ENCODE data around the gene MYRF.

MYRF gene

DNA sequence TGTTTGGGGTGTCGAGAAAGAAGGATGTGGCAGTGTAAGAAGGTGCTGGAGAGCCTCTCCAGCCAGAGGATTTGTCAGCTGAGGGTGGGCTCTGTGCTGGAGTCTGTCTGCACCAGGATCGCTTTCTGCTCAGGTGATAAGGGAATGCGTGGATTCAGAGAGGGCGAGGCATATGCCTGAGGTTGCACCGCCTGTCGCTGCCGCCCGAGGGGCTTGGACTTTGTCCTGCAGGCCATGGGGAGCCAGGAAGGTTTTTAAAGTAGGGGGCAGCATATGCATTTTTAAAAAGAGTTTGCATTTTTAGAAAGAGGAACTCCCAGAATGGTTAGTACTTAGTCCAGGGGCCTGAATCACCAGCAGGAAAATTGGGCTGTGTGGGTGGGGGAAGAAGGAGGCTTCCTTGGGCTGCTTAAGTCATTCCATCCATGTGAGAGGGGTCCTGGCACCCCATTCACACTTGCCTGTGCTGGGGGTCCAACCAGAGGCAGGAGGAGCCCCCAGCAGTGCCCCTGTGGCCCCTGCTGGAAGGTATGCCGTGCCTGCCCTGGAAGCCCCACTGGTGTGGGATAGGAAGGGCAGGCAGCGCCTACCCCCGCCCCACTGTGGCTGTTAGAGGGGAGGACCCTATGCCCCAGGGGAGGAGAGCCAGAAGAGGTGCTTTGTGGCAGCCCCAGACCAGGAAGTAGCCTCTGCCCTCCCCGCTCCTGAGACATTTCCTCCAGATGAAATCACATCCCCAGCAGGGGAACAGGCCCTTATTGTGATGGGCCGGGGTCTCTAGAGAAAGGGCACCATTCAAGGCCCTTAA, 35.8 kb upstream of the MYRF start:
- H3K79me2 ChIP-seq (ENCODE audit: insufficient read depth, low read length): no peaks in the 10 kb centered on the region
- H3K9ac ChIP-seq (ENCODE audit: low read depth, low read length): no peak overlapping the region
- H3K4me1 ChIP-seq (ENCODE audit: insufficient read depth, low read length): no peaks in the 10 kb centered on the region
- no peak overlapping the region for H3K4me2 ChIP-seq (ENCODE audit: insufficient read depth, low read length)
- no peak overlapping the region for H3K27ac ChIP-seq (ENCODE audit: low read length)
- H2AFZ ChIP-seq (ENCODE audit: low read depth, low read length): no peak overlapping the region
- no peaks in the 10 kb centered on the region for H3K27me3 ChIP-seq (ENCODE audit: insufficient read depth, low read length, poor library complexity)
- H3K4me3 ChIP-seq (ENCODE audit: low read depth in 1 of 2, low read length in 2 of 2): no peak overlapping the region
- no peak for TF ChIP-seq CTCF (IDR thresholded peaks at IDR 0.05; ENCODE audit: borderline replicate concordance, extremely low read depth, low read length, poor library complexity, severe bottlenecking)
- no peak for TF ChIP-seq EZH2 (IDR thresholded peaks at IDR 0.05; ENCODE audit: borderline replicate concordance, low read depth, low read length, severe bottlenecking)
- peaks cover 9% of the 10 kb centered on the region; the same call in 1 of the 2 replicates for H4K20me1 ChIP-seq (ENCODE audit: insufficient read depth, low read length)
- ATAC-seq (ENCODE audit: insufficient read depth, low read depth): no peak
- no peaks in the 10 kb centered on the region for H3K9me3 ChIP-seq (ENCODE audit: insufficient read depth, low read length, severe bottlenecking)
- H3K36me3 ChIP-seq (ENCODE audit: insufficient read depth, low read length): no peaks in the 10 kb centered on the region
- no peak for DNase-seq

- TF ChIP-seq EZH2 (IDR thresholded peaks at IDR 0.05; ENCODE audit: borderline replicate concordance, low read depth, low read length, severe bottlenecking) (no peak), CTCF (IDR thresholded peaks at IDR 0.05; ENCODE audit: borderline replicate concordance, extremely low read depth, low read length, poor library complexity, severe bottlenecking) (no peak)
These were observed 35.0 kb upstream of the MYRF start for GRCh38 chr11:61717286-61718033.

GRCh38 chr11:61718046-61718531, 34.3 kb upstream of the MYRF start:
- no peak overlapping the region for H2AFZ ChIP-seq (ENCODE audit: low read depth, low read length)
- H3K27ac ChIP-seq (ENCODE audit: low read length): no peak overlapping the region
- no peaks in the 10 kb centered on the region for H3K4me1 ChIP-seq (ENCODE audit: insufficient read depth, low read length)
- TF ChIP-seq EZH2 (IDR thresholded peaks at IDR 0.05; ENCODE audit: borderline replicate concordance, low read depth, low read length, severe bottlenecking): no peak
- no peak for TF ChIP-seq CTCF (IDR thresholded peaks at IDR 0.05; ENCODE audit: borderline replicate concordance, extremely low read depth, low read length, poor library complexity, severe bottlenecking)
- H3K4me3 ChIP-seq (ENCODE audit: low read depth in 1 of 2, low read length in 2 of 2): no peak overlapping the region
- H3K79me2 ChIP-seq (ENCODE audit: insufficient read depth, low read length): no peaks in the 10 kb centered on the region
- DNase-seq: no peak
- no peak overlapping the region for H3K9ac ChIP-seq (ENCODE audit: low read depth, low read length)
- H3K27me3 ChIP-seq (ENCODE audit: insufficient read depth, low read length, poor library complexity): no peaks in the 10 kb centered on the region
- ATAC-seq (ENCODE audit: insufficient read depth, low read depth): 0 out of 3 replicates have a peak, but pooled peaks have one; percentile 29
- H3K9me3 ChIP-seq (ENCODE audit: insufficient read depth, low read length, severe bottlenecking): no peaks in the 10 kb centered on the region
- H3K36me3 ChIP-seq (ENCODE audit: insufficient read depth, low read length): no peaks in the 10 kb centered on the region
- peaks cover 9% of the 10 kb centered on the region; the same call in 1 of the 2 replicates for H4K20me1 ChIP-seq (ENCODE audit: insufficient read depth, low read length)
- no peak overlapping the region for H3K4me2 ChIP-seq (ENCODE audit: insufficient read depth, low read length)

More at GRCh38 chr11:61717286-61718033, 35.0 kb upstream of the MYRF start:
- H3K4me3 ChIP-seq (ENCODE audit: low read depth in 1 of 2, low read length in 2 of 2): no peak overlapping the region
- ATAC-seq (ENCODE audit: insufficient read depth, low read depth) (no peak), DNase-seq (no peak)
- no peaks in the 10 kb centered on the region for H3K9me3 ChIP-seq (ENCODE audit: insufficient read depth, low read length, severe bottlenecking)
- no peaks in the 10 kb centered on the region for H3K27me3 ChIP-seq (ENCODE audit: insufficient read depth, low read length, poor library complexity)
- H3K4me1 ChIP-seq (ENCODE audit: insufficient read depth, low read length): no peaks in the 10 kb centered on the region
- H4K20me1 ChIP-seq (ENCODE audit: insufficient read depth, low read length): peaks cover 9% of the 10 kb centered on the region; the same call in 1 of the 2 replicates
- no peak overlapping the region for H3K9ac ChIP-seq (ENCODE audit: low read depth, low read length)
- H3K79me2 ChIP-seq (ENCODE audit: insufficient read depth, low read length): no peaks in the 10 kb centered on the region
- H3K4me2 ChIP-seq (ENCODE audit: insufficient read depth, low read length): no peak overlapping the region
- H3K27ac ChIP-seq (ENCODE audit: low read length): no peak overlapping the region
- H2AFZ ChIP-seq (ENCODE audit: low read depth, low read length): no peak overlapping the region
- H3K36me3 ChIP-seq (ENCODE audit: insufficient read depth, low read length): no peaks in the 10 kb centered on the region

Data from DND-41 (cell line).